SK-N-SH (cell line): ENCODE results near the gene DPAGT1. TPM values are rescaled to one million over a fixed set of nuclear protein-coding genes. Genes with fewer than 3 reads are reported as not detected.

ENCODE experiments used
- CTCF ChIA-PET: fragments of 300-600, 350-600 bp; formaldehyde crosslinking; extraction: SDS; loops from one replicate; lab custom pipeline; 2021; lab: Yijun Ruan, JAX
- POLR2A ChIA-PET: fragments of 350-600 bp; sonication (Branson Sonifier 250); formaldehyde crosslinking; extraction: SDS; loops from one replicate; lab custom pipeline; 2020; ENCODE audit warnings: antibody characterized with exemption, inconsistent platforms; lab: Yijun Ruan, JAX
- DNase-seq: peaks from one replicate; pipeline ENCODE4 v3.0.0; 2012
- H2AFZ ChIP-seq: fragments of 200-600 bp; sonication (generic); 2 replicates; pipeline ENCODE4 v1.8.1; 2016; ENCODE audit warnings: antibody characterized with exemption, mild to moderate bottlenecking, low read depth
- H3F3A ChIP-seq: fragments of 200-600 bp; sonication (generic); replicated peaks from 2 replicates; pipeline ENCODE3; 2016; ENCODE audit warnings: antibody characterized with exemption, mild to moderate bottlenecking; ENCODE audit not compliant: insufficient read depth
- H3K27ac ChIP-seq, 2 experiments: fragments of 200-500 bp in 1 of 2; fragments of 200-600 bp in 1 of 2; sonication (Bioruptor generic) in 1 of 2; sonication (generic), shearing (Covaris generic) in 1 of 2; 2 replicates each; pipeline versions ENCODE4 v1.5.1 to v1.6.1; 2014 to 2016; ENCODE audit warnings: low read depth in 2 of 2, inconsistent platforms in 1 of 2, low read length in 1 of 2, mild to moderate bottlenecking in 1 of 2, mixed read lengths in 1 of 2
- H3K27me3 ChIP-seq: fragments of 200-600 bp; sonication (generic), shearing (Covaris generic); 2 replicates; pipeline ENCODE4 v1.6.1; 2016; ENCODE audit warnings: mixed run types; ENCODE audit not compliant: insufficient read depth
- H3K36me3 ChIP-seq, 2 experiments: fragments of 200-500 bp in 1 of 2; fragments of 200-600 bp in 1 of 2; sonication (Bioruptor generic) in 1 of 2; sonication (generic) in 1 of 2; replicated peaks in 1 of 2; 2 replicates each; pipeline versions ENCODE3 to v1.5.1; 2014 to 2016; ENCODE audit warnings: low read length in 1 of 2, mild to moderate bottlenecking in 1 of 2; ENCODE audit not compliant: insufficient read depth in 2 of 2, control insufficient read depth in 1 of 2
- H3K4me1 ChIP-seq, 2 experiments: fragments of 200-500 bp in 1 of 2; fragments of 200-600 bp in 1 of 2; sonication (Bioruptor generic) in 1 of 2; sonication (generic), shearing (Covaris generic) in 1 of 2; 2 replicates each; pipeline versions ENCODE4 v1.5.1 to v1.6.1; 2014 to 2016; ENCODE audit warnings: low read depth in 1 of 2, low read length in 1 of 2, mixed run types in 1 of 2; ENCODE audit not compliant: insufficient read depth in 2 of 2, control insufficient read depth in 1 of 2
- H3K4me2 ChIP-seq: fragments of 200-600 bp; sonication (generic), shearing (Covaris generic); 2 replicates; pipeline ENCODE4 v1.6.1; 2017; ENCODE audit warnings: mixed run types
- H3K4me3 ChIP-seq, 2 experiments: fragments of 200-500 bp in 1 of 2; fragments of 200-600 bp in 1 of 2; sonication (Bioruptor generic) in 1 of 2; sonication (generic), shearing (Covaris generic) in 1 of 2; 2 replicates each; pipeline versions ENCODE4 v1.5.1 to v1.8.1; 2014 to 2016; ENCODE audit warnings: low read depth in 2 of 2, inconsistent platforms in 1 of 2, low read length in 1 of 2, mild to moderate bottlenecking in 1 of 2, mixed read lengths in 1 of 2, moderate library complexity in 1 of 2
- H3K79me2 ChIP-seq: fragments of 200-600 bp; sonication (generic); 2 replicates; pipeline ENCODE4 v1.8.1; 2017; ENCODE audit warnings: mild to moderate bottlenecking; ENCODE audit not compliant: insufficient read depth
- H3K9ac ChIP-seq: fragments of 200-600 bp; sonication (generic); 2 replicates; pipeline ENCODE4 v1.6.1; 2017; ENCODE audit warnings: mixed run types
- H3K9me2 ChIP-seq: fragments of 200-600 bp; sonication (generic); 2 replicates; pipeline ENCODE4 v1.6.1; 2017; ENCODE audit warnings: mixed run types
- H3K9me3 ChIP-seq: fragments of 200-600 bp; sonication (generic); 2 replicates; pipeline ENCODE4 v1.6.1; 2017; ENCODE audit warnings: mixed run types, mild to moderate bottlenecking, moderate library complexity
- H4K20me1 ChIP-seq: fragments of 200-600 bp; sonication (generic); 2 replicates; pipeline ENCODE4 v1.6.1; 2017; ENCODE audit warnings: mild to moderate bottlenecking, mixed run types; ENCODE audit not compliant: insufficient read depth
- ELF1 ChIP-seq: IDR thresholded peaks from 2 replicates; pipeline ENCODE4 v1.4.0; 2012
- EZH2phosphoT487 ChIP-seq: fragments of 200-600 bp; sonication (generic); IDR thresholded peaks from 2 replicates; pipeline ENCODE4 v1.6.1; 2017; ENCODE audit warnings: low read depth, mixed run types, mild to moderate bottlenecking, antibody characterized with exemption, moderate library complexity, borderline replicate concordance
- FOSL2 ChIP-seq: IDR thresholded peaks from 2 replicates; pipeline ENCODE4 v1.4.0; 2012; ENCODE audit warnings: low read depth, mild to moderate bottlenecking, moderate library complexity, borderline replicate concordance
- GABPA ChIP-seq: IDR thresholded peaks from 2 replicates; pipeline ENCODE4 v1.4.0; 2012; ENCODE audit warnings: low read depth, mild to moderate bottlenecking
- GATA2 ChIP-seq: sonication (generic); formaldehyde crosslinking; IDR thresholded peaks from 2 replicates; pipeline ENCODE4 v1.5.0; 2020; ENCODE audit warnings: mild to moderate bottlenecking, missing genetic modification reagents
- IRF3 ChIP-seq: fragments of 150-350 bp; IDR thresholded peaks from 2 replicates; pipeline ENCODE4 v1.6.1; 2016; ENCODE audit warnings: mild to moderate bottlenecking, low read depth, low read length
- RCOR1 ChIP-seq: fragments of 150-350 bp; IDR thresholded peaks from 2 replicates; pipeline ENCODE4 v1.6.1; 2017; ENCODE audit warnings: antibody characterized with exemption, low read length
- SIN3A ChIP-seq: IDR thresholded peaks from 2 replicates; pipeline ENCODE4 v1.6.1; 2012; ENCODE audit warnings: low read depth, mild to moderate bottlenecking, low read length, moderate library complexity, borderline replicate concordance
- TCF12 ChIP-seq: IDR thresholded peaks from 2 replicates; pipeline ENCODE4 v1.4.0; 2012
- YY1 ChIP-seq: IDR thresholded peaks from 2 replicates; pipeline ENCODE4 v1.4.0; 2012; ENCODE audit warnings: low read depth, mild to moderate bottlenecking
- WGBS: methylation state at CpG from one replicate; pipeline ENCODE4 v1.1.6; 2017; ENCODE audit warnings: low lambda C conversion rate; 5-methylcytosine and 5-hydroxymethylcytosine counted together
- polyA plus RNA-seq, 3 experiments: library from polyadenylated mRNA; depleted of rRNA; stranded (reverse); fragments of >200 nt; gene quantifications; 2 replicates each; pipeline ENCODE4 v1.2.3, GENCODE V29; 2012
- TF ChIP-seq, protein P1 (sequence below): IDR thresholded peaks from 2 replicates; pipeline ENCODE4 v1.4.0; 2012; ENCODE audit warnings: low read depth, borderline replicate concordance
- TF ChIP-seq, protein P2 (sequence below): IDR thresholded peaks from 2 replicates; pipeline ENCODE4 v1.4.0; 2012; ENCODE audit warnings: low read depth, borderline replicate concordance

Gene DPAGT1
- polyA plus RNA-seq, 1 of the 3 experiments (the other 2 are of a cell fraction), result 99.5 TPM

DNA sequence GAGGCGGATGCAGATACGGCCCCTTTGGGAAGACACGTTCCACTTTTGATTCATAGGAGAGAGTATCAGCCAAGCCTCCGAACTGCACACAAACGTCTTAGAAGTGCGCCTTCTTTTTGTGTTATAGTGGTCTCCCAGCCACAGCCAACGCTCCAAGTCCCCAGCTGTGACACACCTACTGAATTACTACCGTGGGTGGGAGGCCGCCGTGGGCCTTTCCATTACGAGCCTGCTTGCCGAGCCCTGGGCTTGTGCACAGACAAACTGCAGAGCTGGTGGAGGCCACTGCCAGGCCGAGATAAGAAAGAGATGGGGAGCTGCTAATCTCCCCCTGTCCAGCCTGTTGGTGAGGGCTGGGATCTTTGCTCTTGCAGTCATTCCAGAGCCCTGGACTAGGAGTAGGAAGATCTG lies 16.2 kb downstream of the DPAGT1 start:
- Histone ChIP-seq H3K4me2 (peak overlapping the region; percentile 93), H3K36me3 (peaks cover 10 to 34% of the 10 kb centered on the region in 2 experiments), H3K79me2 (peaks cover 18% of the 10 kb centered on the region), H2AFZ (peak overlapping the region; percentile 50), H3K4me3 (peak overlapping the region; percentile 78 to 82), H4K20me1 (no peaks in the 10 kb centered on the region), H3K9me2 (no peaks in the 10 kb centered on the region), H3K27me3 (no peaks in the 10 kb centered on the region), H3K9ac (peak overlapping the region; percentile 82), H3K4me1 (peaks cover 7 to 13% of the 10 kb centered on the region in 2 experiments; a peak in 2 of 4 replicates), H3F3A (peaks cover 31% of the 10 kb centered on the region), H3K27ac (peak overlapping the region; percentile 80 to 90; a peak in 3 of 4 replicates), H3K9me3 (no peaks in the 10 kb centered on the region)
- ChIA-PET POLR2A (interaction anchor here (0.5 to 3.2 kb wide), 10 partner anchors 10 to 238 kb away, joined by 3 to 31 read pairs (median 5); partner anchors contain the start of genes C2CD2L, DPAGT1 and VPS11), CTCF (interaction anchor here (0.7 to 2.4 kb wide), 10 partner anchors 9 to 255 kb away, joined by 3 to 8 read pairs (median 4); partner anchors contain the start of gene C2CD2L)
- TF ChIP-seq RCOR1 (no peak), YY1 (no peak), FOSL2 (no peak), GATA2 (CRISPR knock-in tag) (no peak), EZH2phosphoT487 (no peak), IRF3 (no peak), SIN3A (no peak), ELF1 (no peak), TCF12 (no peak), GABPA (no peak)
- TF ChIP-seq, protein P1, sequence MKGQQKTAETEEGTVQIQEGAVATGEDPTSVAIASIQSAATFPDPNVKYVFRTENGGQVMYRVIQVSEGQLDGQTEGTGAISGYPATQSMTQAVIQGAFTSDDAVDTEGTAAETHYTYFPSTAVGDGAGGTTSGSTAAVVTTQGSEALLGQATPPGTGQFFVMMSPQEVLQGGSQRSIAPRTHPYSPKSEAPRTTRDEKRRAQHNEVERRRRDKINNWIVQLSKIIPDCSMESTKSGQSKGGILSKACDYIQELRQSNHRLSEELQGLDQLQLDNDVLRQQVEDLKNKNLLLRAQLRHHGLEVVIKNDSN, result no peak
- TF ChIP-seq, protein P2, sequence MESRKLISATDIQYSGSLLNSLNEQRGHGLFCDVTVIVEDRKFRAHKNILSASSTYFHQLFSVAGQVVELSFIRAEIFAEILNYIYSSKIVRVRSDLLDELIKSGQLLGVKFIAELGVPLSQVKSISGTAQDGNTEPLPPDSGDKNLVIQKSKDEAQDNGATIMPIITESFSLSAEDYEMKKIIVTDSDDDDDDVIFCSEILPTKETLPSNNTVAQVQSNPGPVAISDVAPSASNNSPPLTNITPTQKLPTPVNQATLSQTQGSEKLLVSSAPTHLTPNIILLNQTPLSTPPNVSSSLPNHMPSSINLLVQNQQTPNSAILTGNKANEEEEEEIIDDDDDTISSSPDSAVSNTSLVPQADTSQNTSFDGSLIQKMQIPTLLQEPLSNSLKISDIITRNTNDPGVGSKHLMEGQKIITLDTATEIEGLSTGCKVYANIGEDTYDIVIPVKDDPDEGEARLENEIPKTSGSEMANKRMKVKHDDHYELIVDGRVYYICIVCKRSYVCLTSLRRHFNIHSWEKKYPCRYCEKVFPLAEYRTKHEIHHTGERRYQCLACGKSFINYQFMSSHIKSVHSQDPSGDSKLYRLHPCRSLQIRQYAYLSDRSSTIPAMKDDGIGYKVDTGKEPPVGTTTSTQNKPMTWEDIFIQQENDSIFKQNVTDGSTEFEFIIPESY, result no peak
- 18% methylated on average over 3 of the region's 13 CpGs for WGBS
- peak; percentile 41 for DNase-seq
